CMK (cell line): ENCODE data around the gene EIF3D.
A peak's percentile ranks its signal among the peaks of the same experiment; 100 is the strongest.
"Not testable (repeated sequence)": the region's sequence is repeated elsewhere in the genome, so short reads cannot be mapped to it uniquely, and the experiment has no call there.

ENCODE experiments used
- DNase-seq: peaks from one replicate; pipeline ENCODE4 v3.0.0-alpha.2; 2010; ENCODE audit warnings: low read depth

EIF3D gene

GRCh38 chr22:36549033-36549432 is 20.1 kb upstream of the EIF3D start:
- DNase-seq: no peak

- no peak for DNase-seq
Measured at GRCh38 chr22:36548606-36549005, 19.6 kb upstream of the EIF3D start.

DNA sequence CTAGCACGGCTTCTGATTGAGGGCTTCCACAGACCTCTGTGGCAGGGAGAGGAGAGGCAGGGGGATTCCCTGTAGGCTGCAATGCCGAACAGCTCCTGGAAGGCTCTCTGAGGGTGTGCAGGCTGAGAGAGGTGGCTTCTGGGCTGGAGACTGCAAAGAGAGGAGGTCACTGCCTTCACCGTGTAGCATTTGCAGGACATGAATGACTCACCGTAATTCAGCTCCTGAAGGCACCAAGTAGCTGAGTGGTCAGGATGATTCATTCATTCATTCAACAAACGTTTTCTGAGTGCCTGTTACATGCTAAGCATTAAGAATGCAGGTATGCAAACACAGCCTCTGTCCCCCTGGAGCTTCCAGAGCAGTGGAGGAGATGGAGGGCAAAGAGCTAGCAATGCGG is 18.0 kb upstream of the EIF3D start:
- no peak for DNase-seq

GRCh38 chr22:36546092-36546804 is 17.3 kb upstream of the EIF3D start:
- DNase-seq: peak; percentile 52

GRCh38 chr22:36544107-36544620 is 15.2 kb upstream of the EIF3D start:
- no peak for DNase-seq

DNA sequence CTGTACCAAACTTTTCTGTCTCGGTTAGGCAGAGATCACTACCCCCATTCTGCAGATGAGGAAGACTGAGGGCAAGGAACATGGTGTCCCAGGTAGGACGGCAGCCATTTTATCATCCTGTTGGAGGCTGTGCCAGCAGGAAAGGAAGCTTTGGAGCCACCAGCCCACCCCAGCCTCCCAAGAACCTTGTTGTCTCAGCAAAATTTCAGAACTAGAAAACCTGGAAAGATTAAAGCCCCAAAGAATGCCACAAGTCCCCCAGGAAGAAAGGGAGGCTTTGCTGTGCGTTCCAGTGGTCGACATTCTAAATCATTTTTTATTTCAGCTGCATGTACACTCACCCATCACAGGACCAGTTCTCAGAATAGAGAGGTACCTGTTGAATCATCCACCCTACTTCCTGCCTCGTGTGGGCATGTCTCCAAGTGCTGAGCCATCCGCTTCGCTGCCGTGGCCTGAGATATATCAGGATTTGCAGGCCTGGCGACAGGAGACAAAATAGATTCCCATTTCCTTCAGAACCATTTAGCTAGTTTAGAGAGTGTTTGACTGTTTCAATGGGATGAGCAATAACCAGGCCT is 13.0 kb upstream of the EIF3D start:
- no peak for DNase-seq

DNA sequence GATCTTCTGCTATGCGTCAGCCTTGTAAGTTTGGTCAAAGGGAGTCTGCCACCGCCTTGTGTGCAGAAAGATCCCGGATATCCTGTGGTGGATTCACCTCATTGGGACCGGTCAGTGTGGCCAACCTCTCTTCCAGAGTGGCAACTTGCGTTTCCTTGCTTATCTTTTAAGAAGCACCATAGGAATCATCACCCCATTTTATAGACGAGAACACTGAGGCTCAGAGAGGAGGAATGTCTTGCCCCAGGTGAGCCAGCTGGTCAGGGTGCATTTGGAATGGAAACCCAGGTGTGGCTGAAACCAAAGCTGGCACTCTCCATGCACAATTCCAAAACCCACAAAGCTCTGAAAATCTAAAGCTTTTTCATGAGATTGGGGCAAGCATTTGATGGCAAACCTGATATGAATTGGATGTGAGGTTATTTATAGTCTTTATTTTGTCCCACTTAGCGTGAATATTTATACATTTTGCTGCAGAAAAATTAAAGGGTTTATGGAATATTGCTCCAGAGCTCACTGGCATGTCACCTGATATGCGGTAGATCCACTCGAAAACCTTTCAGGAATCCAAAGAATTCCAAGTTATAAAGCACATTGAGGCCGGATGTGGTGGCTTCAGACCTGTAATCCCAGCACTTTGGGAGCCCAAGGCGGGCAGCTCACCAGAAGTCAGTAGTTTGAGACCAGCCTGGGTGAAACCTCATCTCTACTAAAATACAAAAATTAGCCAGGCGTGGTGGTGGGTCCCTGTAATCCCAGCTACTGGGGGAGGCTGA is 12.1 kb upstream of the EIF3D start:
- no peak for DNase-seq

DNA sequence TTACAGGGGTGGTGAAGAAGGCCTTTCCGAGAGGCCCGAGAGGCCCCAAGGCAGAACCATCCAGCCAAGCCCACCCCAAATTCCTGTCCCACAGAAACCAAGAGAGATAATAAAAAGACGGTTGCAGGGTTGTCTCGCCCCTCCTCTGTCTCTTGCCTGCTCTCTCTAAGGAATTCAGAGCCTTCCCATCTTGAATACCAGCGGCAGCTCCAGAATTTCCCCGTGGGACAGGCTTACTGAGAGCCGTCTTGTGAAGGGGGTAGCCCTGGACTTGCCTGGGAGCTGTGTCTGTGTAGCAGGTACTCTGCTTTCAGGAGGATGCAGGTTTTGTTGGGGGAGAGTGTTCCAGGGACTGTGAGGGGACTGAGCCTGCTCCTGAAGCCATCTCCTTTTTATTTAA is 9.6 kb upstream of the EIF3D start:
- no peak for DNase-seq

- DNase-seq: no peak
Measured at GRCh38 chr22:36536717-36537116, 7.8 kb upstream of the EIF3D start.

- not testable (repeated sequence) for DNase-seq
Measured at GRCh38 chr22:36533320-36533719, 4.4 kb upstream of the EIF3D start.

DNA sequence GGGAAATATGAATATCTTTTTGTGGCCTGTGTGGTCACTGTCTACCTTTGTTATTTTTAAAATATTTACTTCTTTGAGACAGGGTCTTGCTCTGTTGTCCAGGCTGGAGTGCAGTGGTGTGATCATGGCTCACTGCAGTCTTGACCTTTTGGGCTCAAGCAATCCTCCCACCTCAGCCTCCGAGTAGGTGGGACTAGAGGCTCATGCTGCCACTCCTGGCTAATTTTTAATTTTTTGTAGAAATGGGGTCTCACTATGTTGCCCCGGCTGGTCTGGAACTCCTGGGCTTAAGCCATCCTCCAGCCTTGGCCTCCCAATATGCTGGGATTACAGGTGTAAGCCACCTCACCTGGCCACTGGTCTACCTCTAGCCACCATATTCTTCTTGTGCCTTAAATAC is 3.5 kb upstream of the EIF3D start:
- no peak for DNase-seq

GRCh38 chr22:36528341-36528740 is 625 bp downstream of the EIF3D start:
- peak; percentile 45 for DNase-seq

DNA sequence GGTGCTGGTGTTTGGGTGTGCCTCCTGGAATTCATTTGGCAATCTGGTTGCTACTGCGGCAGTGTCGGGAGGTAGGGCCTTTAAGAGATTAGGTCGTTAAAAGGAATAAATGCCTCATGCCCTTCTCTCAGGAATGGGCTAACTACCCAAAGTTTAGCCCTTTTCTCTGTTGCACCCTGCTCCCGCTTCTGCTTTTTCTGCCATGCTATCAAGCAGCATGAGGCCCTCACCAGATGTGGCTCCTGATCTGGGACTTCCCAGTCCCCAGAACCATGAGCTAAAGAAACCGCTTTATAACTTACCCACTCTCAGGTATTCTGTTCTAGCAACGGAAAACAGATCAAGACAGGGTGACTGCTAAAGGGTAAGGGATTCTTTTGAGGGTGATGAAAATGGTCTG is 6.3 kb downstream of the EIF3D start:
- DNase-seq: no peak

DNA sequence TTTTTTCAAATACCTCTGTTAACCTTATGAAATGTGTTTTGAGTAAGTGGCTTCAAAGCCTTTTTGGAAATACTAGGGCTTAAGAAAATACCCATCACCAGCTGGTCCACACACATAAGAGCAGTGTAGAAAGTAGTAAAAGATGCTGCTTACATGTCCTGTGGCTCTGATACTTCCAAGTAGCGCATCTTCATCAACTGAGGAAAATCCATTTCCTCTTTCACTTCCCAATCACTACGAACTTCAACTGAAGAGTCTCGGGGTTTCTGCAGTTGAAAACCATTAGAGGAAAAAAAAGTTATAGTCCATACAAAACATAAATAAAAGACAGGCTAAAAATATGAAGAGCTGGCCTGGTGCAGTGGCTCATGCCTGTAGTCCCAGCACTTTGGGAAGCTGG is 8.5 kb downstream of the EIF3D start:
- no peak for DNase-seq

DNA sequence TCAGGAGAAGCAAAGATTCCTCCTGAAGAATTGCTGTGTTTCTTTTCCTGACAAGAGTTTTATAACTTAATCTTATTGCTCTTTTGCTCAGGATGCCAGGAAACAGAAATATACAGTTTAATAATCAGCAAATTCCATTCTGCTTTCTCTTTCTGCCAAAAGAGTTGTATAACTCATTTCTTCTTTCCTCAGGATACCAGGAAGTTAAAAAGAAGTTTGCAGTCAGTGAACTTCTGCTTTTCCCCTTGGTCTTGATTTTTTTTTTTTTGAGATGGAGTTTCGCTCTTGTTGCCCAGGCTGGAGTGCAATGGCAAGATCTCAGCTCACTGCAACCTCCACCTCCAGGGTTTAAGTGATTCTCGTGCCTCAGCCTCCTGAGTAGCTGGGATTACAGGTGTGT is 9.1 kb downstream of the EIF3D start:
- DNase-seq: not testable (repeated sequence)

GRCh38 chr22:36514766-36515165 is 14.2 kb downstream of the EIF3D start:
- no peak for DNase-seq

DNA sequence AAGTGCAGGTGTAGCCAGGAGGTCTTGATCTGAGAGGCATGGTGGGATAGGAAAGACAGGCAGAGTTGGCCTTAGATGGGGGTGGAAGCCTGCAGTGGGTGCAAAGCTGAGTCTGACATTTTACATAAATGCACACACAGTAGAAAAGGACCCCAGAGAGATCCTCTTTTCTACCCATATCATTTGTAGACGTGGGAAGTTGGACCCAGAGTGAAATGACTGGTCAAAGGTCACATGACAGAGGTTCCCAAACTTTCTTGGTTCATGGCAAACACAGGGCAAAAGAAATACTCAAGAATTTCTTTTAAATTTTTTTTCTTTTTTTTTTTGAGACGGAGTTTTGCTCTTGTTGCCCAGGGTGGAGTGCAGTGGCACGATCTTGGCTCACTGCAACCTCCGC is 16.0 kb downstream of the EIF3D start:
- no peak for DNase-seq

- no peak for DNase-seq
Measured at GRCh38 chr22:36512333-36512732, 16.6 kb downstream of the EIF3D start.

GRCh38 chr22:36510966-36511881 is 17.7 kb downstream of the EIF3D start:
- peak; percentile 27 for DNase-seq

DNA sequence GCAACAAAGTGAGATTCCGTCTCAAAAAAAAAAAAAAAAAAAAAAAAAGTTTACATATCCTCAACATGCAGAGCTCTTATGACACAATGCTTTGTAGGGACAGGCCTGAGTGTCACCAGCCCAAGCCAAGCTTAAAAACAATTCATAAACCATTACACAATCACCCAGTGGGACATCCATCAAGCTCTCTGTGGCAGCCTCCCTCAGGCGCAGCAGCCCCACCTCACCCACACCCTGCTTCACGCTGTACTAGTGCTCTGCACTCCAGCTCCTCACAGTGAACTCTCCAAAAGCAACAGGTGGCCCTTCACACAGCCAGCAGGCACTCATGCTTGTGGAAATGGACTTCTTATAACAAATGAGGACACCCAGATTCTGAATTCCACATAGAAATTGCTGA is 18.6 kb downstream of the EIF3D start:
- DNase-seq: no peak

DNA sequence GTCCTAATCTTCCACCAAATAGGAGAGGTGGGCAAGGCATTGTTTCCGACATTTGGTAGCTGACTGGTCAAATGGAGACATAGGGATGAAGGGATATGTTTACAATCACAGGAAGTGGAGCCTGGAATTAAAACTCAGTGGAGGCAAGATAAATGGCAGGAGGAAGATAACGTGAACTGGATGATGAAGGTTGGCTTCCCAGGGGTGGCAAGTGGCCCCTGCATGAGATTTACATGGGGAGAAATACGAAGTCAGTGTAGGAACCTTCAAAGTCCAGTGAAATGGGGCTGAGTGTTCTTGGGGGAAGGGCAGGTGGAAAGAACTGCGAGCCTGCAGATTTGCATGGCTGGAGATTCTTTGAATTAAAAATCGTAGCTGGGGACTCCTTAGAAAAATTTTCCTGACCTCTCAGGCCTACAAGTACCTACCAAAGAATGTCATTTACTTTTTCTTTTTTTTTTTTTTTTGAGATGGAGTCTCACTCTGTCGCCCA is 21.4 kb downstream of the EIF3D start:
- no peak for DNase-seq
